A549 (cell line): ENCODE results near the gene PRR29.

Experiments
- CEBPB ChIP-seq, 2 experiments: fragments of >200 bp in 1 of 2; sonication (Bioruptor Twin) in 1 of 2; formaldehyde crosslinking in 1 of 2; IDR thresholded peaks; 2 replicates each; pipeline ENCODE4 v1.6.1; 2012 to 2016
- HOXA7 ChIP-seq: fragments of 250-450 bp; sonication (Bioruptor Pico); IDR thresholded peaks from 2 replicates; pipeline ENCODE4 v1.5.0; 2020; ENCODE audit warnings: mild to moderate bottlenecking, moderate library complexity
- MYC ChIP-seq: IDR thresholded peaks from 2 replicates; pipeline ENCODE4 v1.6.1; 2012; ENCODE audit warnings: mild to moderate bottlenecking, inconsistent platforms, low read length, improper control_type of control experiment, borderline replicate concordance
- PHF8 ChIP-seq: fragments of 200-600 bp; sonication (generic); IDR thresholded peaks from 2 replicates; pipeline ENCODE4 v1.6.1; 2016; ENCODE audit warnings: low read depth, mild to moderate bottlenecking, antibody characterized with exemption, moderate library complexity, borderline replicate concordance
- POLR2A ChIP-seq: IDR thresholded peaks from 2 replicates; pipeline ENCODE4 v1.6.1; 2012; ENCODE audit warnings: mild to moderate bottlenecking, low read length
- RAD21 ChIP-seq, 2 experiments: fragments of >200 bp in 1 of 2; sonication (Bioruptor Twin) in 1 of 2; formaldehyde crosslinking in 1 of 2; IDR thresholded peaks in 1 of 2; conservative IDR thresholded peaks in 1 of 2; 2 replicates in 1 of 2; 3 replicates in 1 of 2; pipeline ENCODE4 v1.6.1; 2012 to 2018; ENCODE audit warnings: inconsistent platforms in 1 of 2
- RFX5 ChIP-seq: fragments of 450-650 bp; IDR thresholded peaks from 2 replicates; pipeline ENCODE4 v1.7.1; 2014; ENCODE audit warnings: antibody characterized with exemption, mild to moderate bottlenecking, moderate library complexity
- SMC3 ChIP-seq: fragments of >200 bp; sonication (Bioruptor Twin); formaldehyde crosslinking; IDR thresholded peaks from 3 replicates; pipeline ENCODE4 v1.6.1; 2018; ENCODE audit warnings: inconsistent platforms
- ZFP36 ChIP-seq: fragments of 450-650 bp; IDR thresholded peaks from 2 replicates; pipeline ENCODE4 v1.6.1; 2014; ENCODE audit warnings: borderline replicate concordance; ENCODE audit not compliant: partially characterized antibody
- TF ChIP-seq, protein P1 (sequence below): fragments of >200 bp; sonication (Bioruptor Twin); formaldehyde crosslinking; IDR thresholded peaks from 3 replicates; pipeline ENCODE4 v1.5.1; 2016
- TF ChIP-seq, protein P2 (sequence below): fragments of 200-600 bp; sonication (generic); IDR thresholded peaks from 2 replicates; pipeline ENCODE4 v1.6.1; 2016; ENCODE audit warnings: antibody characterized with exemption, mild to moderate bottlenecking, moderate library complexity
- TF ChIP-seq, protein P3 (sequence below): IDR thresholded peaks from 2 replicates; pipeline ENCODE4 v1.6.1; 2012; ENCODE audit warnings: low read depth, borderline replicate concordance

DNA sequence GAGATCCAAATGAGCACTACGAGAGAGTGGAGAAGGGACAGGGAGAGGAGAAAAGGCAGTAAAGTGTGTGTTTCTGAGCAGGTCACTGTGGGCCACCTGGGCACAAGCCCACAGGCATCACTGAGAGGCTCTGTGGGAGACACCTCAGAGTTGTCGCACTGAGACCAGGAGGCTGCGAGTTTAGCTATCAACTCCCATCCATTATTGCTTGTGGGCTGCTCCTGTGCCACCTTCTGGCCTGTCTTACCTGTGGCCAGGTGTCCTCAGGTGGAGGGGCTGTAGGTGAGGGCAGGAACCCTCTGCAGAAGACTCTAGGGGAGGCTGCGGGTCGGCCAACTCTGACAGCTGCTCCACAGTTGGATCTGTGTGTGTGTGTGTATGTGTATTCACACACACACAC, 2.5 kb upstream of the PRR29 start:
- TF ChIP-seq SMC3 = no peak
- TF ChIP-seq, protein P1, sequence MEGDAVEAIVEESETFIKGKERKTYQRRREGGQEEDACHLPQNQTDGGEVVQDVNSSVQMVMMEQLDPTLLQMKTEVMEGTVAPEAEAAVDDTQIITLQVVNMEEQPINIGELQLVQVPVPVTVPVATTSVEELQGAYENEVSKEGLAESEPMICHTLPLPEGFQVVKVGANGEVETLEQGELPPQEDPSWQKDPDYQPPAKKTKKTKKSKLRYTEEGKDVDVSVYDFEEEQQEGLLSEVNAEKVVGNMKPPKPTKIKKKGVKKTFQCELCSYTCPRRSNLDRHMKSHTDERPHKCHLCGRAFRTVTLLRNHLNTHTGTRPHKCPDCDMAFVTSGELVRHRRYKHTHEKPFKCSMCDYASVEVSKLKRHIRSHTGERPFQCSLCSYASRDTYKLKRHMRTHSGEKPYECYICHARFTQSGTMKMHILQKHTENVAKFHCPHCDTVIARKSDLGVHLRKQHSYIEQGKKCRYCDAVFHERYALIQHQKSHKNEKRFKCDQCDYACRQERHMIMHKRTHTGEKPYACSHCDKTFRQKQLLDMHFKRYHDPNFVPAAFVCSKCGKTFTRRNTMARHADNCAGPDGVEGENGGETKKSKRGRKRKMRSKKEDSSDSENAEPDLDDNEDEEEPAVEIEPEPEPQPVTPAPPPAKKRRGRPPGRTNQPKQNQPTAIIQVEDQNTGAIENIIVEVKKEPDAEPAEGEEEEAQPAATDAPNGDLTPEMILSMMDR = no peak
- no peak for TF ChIP-seq RAD21 (conservative IDR thresholded peaks at IDR 0.05 in 1 of 2, IDR thresholded peaks at IDR 0.05 in 1 of 2)
- TF ChIP-seq MYC = no peak
- TF ChIP-seq, protein P2, sequence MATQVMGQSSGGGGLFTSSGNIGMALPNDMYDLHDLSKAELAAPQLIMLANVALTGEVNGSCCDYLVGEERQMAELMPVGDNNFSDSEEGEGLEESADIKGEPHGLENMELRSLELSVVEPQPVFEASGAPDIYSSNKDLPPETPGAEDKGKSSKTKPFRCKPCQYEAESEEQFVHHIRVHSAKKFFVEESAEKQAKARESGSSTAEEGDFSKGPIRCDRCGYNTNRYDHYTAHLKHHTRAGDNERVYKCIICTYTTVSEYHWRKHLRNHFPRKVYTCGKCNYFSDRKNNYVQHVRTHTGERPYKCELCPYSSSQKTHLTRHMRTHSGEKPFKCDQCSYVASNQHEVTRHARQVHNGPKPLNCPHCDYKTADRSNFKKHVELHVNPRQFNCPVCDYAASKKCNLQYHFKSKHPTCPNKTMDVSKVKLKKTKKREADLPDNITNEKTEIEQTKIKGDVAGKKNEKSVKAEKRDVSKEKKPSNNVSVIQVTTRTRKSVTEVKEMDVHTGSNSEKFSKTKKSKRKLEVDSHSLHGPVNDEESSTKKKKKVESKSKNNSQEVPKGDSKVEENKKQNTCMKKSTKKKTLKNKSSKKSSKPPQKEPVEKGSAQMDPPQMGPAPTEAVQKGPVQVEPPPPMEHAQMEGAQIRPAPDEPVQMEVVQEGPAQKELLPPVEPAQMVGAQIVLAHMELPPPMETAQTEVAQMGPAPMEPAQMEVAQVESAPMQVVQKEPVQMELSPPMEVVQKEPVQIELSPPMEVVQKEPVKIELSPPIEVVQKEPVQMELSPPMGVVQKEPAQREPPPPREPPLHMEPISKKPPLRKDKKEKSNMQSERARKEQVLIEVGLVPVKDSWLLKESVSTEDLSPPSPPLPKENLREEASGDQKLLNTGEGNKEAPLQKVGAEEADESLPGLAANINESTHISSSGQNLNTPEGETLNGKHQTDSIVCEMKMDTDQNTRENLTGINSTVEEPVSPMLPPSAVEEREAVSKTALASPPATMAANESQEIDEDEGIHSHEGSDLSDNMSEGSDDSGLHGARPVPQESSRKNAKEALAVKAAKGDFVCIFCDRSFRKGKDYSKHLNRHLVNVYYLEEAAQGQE = no peak
- TF ChIP-seq RFX5 = no peak
- TF ChIP-seq, protein P3, sequence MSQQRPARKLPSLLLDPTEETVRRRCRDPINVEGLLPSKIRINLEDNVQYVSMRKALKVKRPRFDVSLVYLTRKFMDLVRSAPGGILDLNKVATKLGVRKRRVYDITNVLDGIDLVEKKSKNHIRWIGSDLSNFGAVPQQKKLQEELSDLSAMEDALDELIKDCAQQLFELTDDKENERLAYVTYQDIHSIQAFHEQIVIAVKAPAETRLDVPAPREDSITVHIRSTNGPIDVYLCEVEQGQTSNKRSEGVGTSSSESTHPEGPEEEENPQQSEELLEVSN = no peak
- no peak for TF ChIP-seq PHF8
- TF ChIP-seq HOXA7 = no peak
- no peak for TF ChIP-seq CEBPB (IDR thresholded peaks at IDR 0.05)
- TF ChIP-seq POLR2A = no peak
- TF ChIP-seq ZFP36 = no peak
